Fibroblast of skin of left biceps (primary cell): Measurements from ENCODE around the gene IMMP2L.

Experiments
- DNase-seq, 2 experiments: peaks; one replicate each; pipeline ENCODE4 v3.0.0-alpha.2; 2013; ENCODE audit warnings: low read depth in 2 of 2

The IMMP2L gene

DNA sequence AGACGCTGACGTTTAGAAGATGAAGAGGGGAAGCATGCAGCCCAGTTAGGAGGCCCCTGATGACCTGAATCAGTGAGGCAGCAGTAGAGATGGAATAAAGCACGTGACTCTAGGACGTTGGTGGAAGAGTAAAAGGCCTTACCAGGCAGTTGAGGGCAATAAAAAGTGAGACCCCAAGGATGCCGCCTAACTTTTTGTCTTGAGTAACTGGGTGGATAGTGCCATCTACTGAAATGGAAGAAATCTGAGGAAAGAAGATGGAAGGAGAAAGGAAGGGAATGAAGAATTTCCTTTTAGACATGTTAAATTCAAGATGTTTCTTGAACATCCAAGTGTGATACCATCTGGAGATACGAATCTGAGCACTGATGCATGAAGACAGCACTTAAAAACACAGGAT, 691.4 kb downstream of the IMMP2L start:
- no peak for DNase-seq

GRCh38 chr7:110868458-110868857, 693.8 kb downstream of the IMMP2L start:
- no peak for DNase-seq

GRCh38 chr7:110867771-110868170, 694.5 kb downstream of the IMMP2L start:
- DNase-seq = no peak

GRCh38 chr7:110863258-110863657, 699.0 kb downstream of the IMMP2L start:
- DNase-seq = no peak

GRCh38 chr7:110861163-110861562, 701.1 kb downstream of the IMMP2L start:
- no peak for DNase-seq

DNA sequence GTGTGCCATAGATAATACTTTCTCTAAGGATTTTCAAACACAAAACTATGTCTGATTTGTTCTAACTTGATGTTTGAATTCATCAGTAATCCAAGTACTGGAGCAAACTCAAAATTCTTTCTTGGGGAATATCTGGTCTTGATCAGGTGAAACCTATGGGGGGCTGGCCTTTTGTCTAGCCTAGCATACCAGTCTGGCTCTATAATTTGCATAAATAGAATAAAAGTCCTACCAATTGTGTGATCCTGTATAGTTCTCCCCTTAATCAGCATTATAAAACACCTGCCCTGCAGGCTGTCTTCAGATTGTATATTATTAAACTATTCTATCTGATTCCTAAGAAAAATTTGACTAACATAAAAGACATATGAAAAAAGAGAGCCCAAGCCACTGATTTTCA, 705.2 kb downstream of the IMMP2L start:
- DNase-seq = no peak

GRCh38 chr7:110856704-110857103, 705.6 kb downstream of the IMMP2L start:
- DNase-seq = no peak

DNA sequence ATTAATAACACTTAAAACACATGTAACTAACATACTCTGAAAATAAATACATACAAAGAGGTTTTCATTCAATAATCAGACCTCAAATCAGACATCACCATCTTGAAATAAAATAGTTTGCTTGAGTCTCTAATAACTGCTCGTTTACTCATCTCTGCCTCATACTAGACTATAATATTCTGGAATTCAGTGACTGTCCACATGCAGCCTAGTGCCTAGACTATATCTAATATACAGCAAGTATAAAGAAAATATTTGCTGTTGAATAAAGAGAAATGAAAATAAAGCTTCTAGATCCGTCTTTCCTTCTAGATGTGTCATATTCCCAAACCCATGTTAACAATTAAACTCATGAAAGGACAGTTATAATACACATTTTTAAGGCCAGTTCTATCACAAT, 707.6 kb downstream of the IMMP2L start:
- no peak for DNase-seq

GRCh38 chr7:110854166-110854565, 708.1 kb downstream of the IMMP2L start:
- no peak for DNase-seq

GRCh38 chr7:110853263-110853662, 709.0 kb downstream of the IMMP2L start:
- no peak for DNase-seq

GRCh38 chr7:110852156-110852940, 709.9 kb downstream of the IMMP2L start:
- no peak for DNase-seq

- DNase-seq = no peak
Observed at GRCh38 chr7:110850224-110850623, 712.1 kb downstream of the IMMP2L start.

GRCh38 chr7:110842796-110843195, 719.5 kb downstream of the IMMP2L start:
- DNase-seq = no peak

DNA sequence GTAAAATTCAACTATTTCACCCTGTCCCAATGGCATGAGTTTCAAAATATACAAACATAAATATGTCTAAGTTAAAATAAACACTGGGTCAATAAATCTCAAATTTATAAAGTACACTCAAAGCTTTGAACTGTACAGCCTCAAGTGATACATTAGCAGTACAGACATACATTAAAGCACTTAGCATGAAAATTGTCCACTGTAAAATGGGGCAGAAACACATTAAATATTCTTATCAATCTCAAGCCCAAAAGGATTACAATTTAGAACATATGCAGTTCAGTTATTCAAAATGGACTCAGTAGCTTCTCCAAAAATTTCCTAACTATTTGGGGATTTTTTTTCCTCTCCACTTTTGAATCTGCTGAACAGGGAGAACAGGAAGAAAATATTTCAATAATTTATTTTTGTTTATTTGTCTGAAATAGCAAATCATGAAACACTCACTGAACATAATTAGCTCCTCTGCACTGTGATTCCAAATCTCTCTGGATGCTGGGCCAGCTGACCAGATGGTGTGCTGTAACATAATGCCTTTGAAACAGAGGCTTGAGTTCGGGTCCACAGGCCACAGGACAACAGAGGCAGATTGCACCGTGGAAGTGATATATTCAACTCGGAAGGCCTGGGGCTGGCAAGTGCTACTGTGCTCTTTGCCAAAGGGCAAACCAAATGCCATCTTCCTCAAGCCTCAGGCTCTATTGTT, 720.3 kb downstream of the IMMP2L start:
- DNase-seq = no peak

- peak; percentile 20 to 28 for DNase-seq
Observed at GRCh38 chr7:110839866-110840265, 722.4 kb downstream of the IMMP2L start.

GRCh38 chr7:110835849-110836248, 726.4 kb downstream of the IMMP2L start:
- no peak for DNase-seq

DNA sequence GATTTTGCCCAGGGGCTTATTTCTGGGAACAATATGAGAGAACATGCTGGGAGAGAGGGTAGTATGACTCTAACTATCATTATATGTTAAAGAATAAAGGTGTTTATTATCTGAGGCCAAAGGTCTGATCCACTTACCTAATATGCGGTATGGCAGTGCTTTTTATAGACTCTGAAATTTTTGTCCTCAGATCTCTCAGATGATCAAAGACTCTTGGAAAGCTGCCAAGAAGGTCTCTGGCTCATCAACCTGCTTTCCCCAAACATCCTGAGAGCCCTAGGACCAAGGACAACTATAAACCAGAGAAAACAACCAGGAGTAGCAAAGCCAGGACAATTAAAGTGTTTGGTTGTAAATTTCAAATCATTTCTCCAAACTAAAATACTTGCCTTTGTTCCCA, 727.1 kb downstream of the IMMP2L start:
- DNase-seq = no peak

GRCh38 chr7:110831419-110831818, 730.9 kb downstream of the IMMP2L start:
- no peak for DNase-seq

- DNase-seq = no peak
Observed at GRCh38 chr7:110830778-110831177, 731.5 kb downstream of the IMMP2L start.

DNA sequence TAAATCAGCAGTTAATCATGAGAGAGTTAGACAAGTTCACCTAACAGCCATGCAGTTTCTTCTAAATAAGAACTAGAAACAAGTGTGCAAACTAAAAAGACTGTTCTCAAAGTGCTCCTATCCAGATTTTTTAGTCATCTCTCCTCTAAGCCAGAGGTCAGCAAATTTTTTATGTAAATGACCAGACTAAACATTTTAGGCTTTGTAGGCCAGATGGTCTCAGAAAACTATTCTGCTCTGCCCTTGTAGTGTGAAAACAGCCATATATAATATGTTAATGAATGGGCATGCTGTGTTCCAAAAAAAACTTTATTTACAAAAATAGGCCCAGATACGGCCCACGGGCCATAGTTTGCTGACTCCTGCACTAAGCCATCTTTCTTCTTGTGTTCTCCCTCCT, 734.4 kb downstream of the IMMP2L start:
- no peak for DNase-seq

DNA sequence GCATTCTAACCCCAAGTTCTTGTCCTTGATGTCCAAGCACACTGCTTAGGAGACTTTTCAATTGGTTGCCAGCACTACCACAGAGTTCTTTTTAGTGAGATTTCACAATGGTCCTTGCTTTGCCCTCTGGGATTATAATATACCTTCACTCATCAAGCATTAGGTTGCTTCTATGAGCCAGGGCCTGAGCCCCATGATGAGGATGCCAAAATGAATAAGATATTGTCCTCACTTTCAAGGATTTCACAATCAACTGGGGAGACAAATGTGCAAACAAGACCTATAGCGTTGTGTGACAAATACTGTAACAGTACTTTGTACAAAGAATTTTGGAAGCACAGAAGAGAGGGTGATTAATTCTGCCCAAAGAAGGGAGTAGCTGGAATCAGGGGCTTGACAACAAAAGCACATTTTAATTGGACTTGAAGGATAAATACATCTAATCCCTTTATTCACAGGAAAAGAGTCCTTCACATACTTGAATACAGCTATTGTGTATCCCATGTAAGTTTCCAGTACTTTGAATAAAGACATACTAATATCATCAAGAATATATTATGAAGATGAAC, 734.9 kb downstream of the IMMP2L start:
- no peak for DNase-seq

DNA sequence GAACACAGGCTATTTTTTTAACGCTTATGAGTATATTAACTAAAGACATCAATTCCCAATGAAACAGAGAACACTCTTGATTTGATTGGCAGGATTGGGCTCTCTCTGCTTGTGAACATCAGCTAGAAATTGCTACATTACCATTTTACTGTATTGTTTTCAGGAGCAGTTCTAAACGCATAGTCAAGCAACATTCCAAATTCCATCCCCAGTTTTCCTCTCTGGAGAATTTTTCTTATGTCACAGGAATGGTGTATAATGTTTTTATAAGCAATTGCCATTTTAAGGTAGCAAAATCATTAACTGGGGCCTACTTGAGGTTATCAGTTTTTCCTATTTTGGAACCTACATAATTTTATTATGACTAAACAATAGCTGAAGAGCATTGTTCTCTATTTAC, 748.3 kb downstream of the IMMP2L start:
- no peak for DNase-seq

- DNase-seq = no peak
Observed at GRCh38 chr7:110809832-110810231, 752.5 kb downstream of the IMMP2L start.
